ENCODE results near the gene RPUSD3. TPM values are rescaled to one million over a fixed set of nuclear protein-coding genes. Genes with fewer than 3 reads are reported as not detected.
"Not testable (repeated sequence)": the region's sequence is repeated elsewhere in the genome, so short reads cannot be mapped to it uniquely, and the experiment has no call there.

The RPUSD3 gene
- total and polyA plus RNA-seq, 2 donors (not counting 3 experiments of a cell fraction or from before 2014, with no cell fraction given), result 38.9 to 56.6 TPM

- Histone ChIP-seq H2AFZ (ENCODE audit: low read depth, low read length) (no peak overlapping the region), H4K20me1 (replicated peaks; ENCODE audit: control insufficient read depth, extremely low read depth, insufficient read depth, low read length) (no peaks in the 10 kb centered on the region), H3K27ac (ENCODE audit: insufficient read depth, low read depth, low read length) (no peak overlapping the region), H3K4me1 (ENCODE audit: control insufficient read depth, extremely low read depth, insufficient read depth, low read length) (no peaks in the 10 kb centered on the region), H3K4me3 (replicated peaks in 1 of 3; ENCODE audit: insufficient read depth in 1 of 3, low read depth in 1 of 3, low read length in 3 of 3) (no peak overlapping the region), H3K9me3 (replicated peaks; ENCODE audit: control insufficient read depth, insufficient read depth, low read length) (no peaks in the 10 kb centered on the region), H3K36me3 (ENCODE audit: control insufficient read depth in 2 of 2, extremely low read depth in 1 of 2, insufficient read depth in 2 of 2, low read length in 2 of 2) (no peaks in the 10 kb centered on the region), H3K4me2 (ENCODE audit: insufficient read depth, low read length) (no peak overlapping the region), H3K79me2 (ENCODE audit: control insufficient read depth, insufficient read depth, low read length) (no peaks in the 10 kb centered on the region), H3K27me3 (ENCODE audit: control insufficient read depth in 2 of 2, insufficient read depth in 2 of 2, low read length in 2 of 2) (no peaks in the 10 kb centered on the region), H3K9me1 (replicated peaks; ENCODE audit: control insufficient read depth, extremely low read depth, insufficient read depth, low read length) (no peaks in the 10 kb centered on the region), H3K9ac (replicated peaks; ENCODE audit: extremely low read depth, insufficient read depth, low read length) (no peak overlapping the region)
- dilution Hi-C loops (cut with MboI; ENCODE audit: extremely low pct_ligation_motif_present, low sequenced_read_pairs) (no loop called here), intact Hi-C loops (cut with micrococcal nuclease) (no loop called here)
- DNase-seq (ENCODE audit: low read depth, low spot score), result no peak
- ChIA-PET CTCF (interaction anchor here (0.8 kb wide), 1 partner anchor 17 kb away, joined by 3 read pairs; no protein-coding TSS in a partner anchor), POLR2A (no interaction called here)
- no TSS peak for BruUV-seq (replicated peaks)
- TF ChIP-seq POLR2A (IDR thresholded peaks at IDR 0.05; ENCODE audit: low read depth, low read length), result no peak
- TF ChIP-seq MYC (IDR thresholded peaks at IDR 0.05; ENCODE audit: low read depth, low read length), result no peak
- no peak for TF ChIP-seq CTCF (IDR thresholded peaks at IDR 0.05; ENCODE audit: extremely low read depth in 1 of 2, insufficient read depth in 1 of 2, low read depth in 1 of 2, low read length in 2 of 2)
- TF ChIP-seq GATA2 (IDR thresholded peaks at IDR 0.05; ENCODE audit: insufficient read depth, insufficient read length, low read depth, low read length), result no peak
- FAIRE-seq, result no peak
Measured at GRCh38 chr3:9875448-9875847, 31.6 kb upstream of the RPUSD3 start.

GRCh38 chr3:9872067-9872466 is 28.3 kb upstream of the RPUSD3 start:
- H3K4me1 ChIP-seq (ENCODE audit: control insufficient read depth, extremely low read depth, insufficient read depth, low read length); H3K4me2 ChIP-seq (ENCODE audit: insufficient read depth, low read length); FAIRE-seq; POLR2A ChIA-PET; H3K9me1 ChIP-seq (replicated peaks; ENCODE audit: control insufficient read depth, extremely low read depth, insufficient read depth, low read length); H3K4me3 ChIP-seq (replicated peaks in 1 of 3; ENCODE audit: insufficient read depth in 1 of 3, low read depth in 1 of 3, low read length in 3 of 3); H3K27me3 ChIP-seq (ENCODE audit: control insufficient read depth in 2 of 2, insufficient read depth in 2 of 2, low read length in 2 of 2); DNase-seq (ENCODE audit: low read depth, low spot score); H4K20me1 ChIP-seq (replicated peaks; ENCODE audit: control insufficient read depth, extremely low read depth, insufficient read depth, low read length); H2AFZ ChIP-seq (ENCODE audit: low read depth, low read length); dilution Hi-C loops (cut with MboI; ENCODE audit: extremely low pct_ligation_motif_present, low sequenced_read_pairs); H3K27ac ChIP-seq (ENCODE audit: insufficient read depth, low read depth, low read length); CTCF ChIA-PET; H3K9me3 ChIP-seq (replicated peaks; ENCODE audit: control insufficient read depth, insufficient read depth, low read length); H3K9ac ChIP-seq (replicated peaks; ENCODE audit: extremely low read depth, insufficient read depth, low read length); H3K79me2 ChIP-seq (ENCODE audit: control insufficient read depth, insufficient read depth, low read length); H3K36me3 ChIP-seq (ENCODE audit: control insufficient read depth in 2 of 2, extremely low read depth in 1 of 2, insufficient read depth in 2 of 2, low read length in 2 of 2); intact Hi-C loops (cut with micrococcal nuclease); BruUV-seq (replicated peaks): not testable (repeated sequence)

All from endothelial cell of umbilical vein (primary cell).